IPS DF 4.7 (cell line): ENCODE data around the gene PLAGL1.

Source experiments
- DNase-seq: peaks from one replicate; pipeline ENCODE4 v3.0.0-alpha.2; 2013; ENCODE audit warnings: low spot score; ENCODE audit errors: extremely low read depth

Gene PLAGL1

DNA sequence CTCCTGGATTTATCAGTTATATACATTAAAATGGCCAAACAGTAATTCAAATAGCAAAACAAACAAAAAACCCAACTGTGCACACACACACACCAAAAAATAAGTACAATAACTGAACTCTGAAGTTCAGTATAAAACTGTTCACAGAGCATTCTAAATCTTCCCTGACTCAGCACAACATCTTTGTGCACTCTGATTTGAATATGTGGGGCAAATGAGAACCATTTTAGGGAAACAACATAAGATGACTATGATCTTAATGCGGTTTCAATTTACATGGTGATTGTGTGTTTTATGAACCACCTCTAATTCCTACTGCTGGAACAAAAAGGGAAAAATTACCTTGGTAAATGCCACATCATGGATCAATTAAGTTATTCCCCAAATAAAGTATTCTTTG lies 41.7 kb downstream of the PLAGL1 start:
- no peak for DNase-seq

DNA sequence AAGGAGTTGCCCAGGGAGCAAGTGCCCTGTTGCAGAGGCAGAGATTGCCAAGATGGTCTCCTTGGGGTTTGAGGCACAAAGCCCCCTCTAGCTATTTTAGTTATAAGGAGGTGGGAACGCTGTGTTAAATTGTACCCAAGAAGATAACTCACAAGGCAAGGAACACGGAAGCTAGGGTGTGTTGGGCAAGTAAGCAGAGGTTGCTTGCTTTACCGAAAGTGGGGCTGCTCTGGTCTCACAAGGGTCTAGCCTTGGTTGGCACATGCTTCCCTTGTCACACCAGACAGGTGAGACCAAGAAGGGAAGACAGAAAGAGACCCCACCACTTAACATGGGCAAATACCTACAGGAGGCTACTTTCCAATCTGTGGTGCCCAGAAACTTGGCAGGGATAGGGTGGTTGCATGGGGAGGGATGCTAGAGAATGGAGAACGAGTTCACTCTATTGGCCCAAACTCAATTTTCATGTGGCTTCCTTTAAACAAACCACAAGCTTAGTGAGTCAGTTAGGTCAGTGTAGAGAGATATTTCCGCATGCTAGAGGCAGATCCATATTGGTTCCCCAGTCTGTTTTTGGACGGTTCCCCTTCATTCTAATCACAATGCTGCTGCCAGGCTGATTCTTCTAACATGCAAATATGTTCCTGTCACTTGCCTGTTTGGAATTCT lies 42.4 kb downstream of the PLAGL1 start:
- no peak for DNase-seq

GRCh38 chr6:143964674-143965081 lies 43.4 kb downstream of the PLAGL1 start:
- no peak for DNase-seq

- DNase-seq: no peak
These were observed 44.7 kb downstream of the PLAGL1 start for GRCh38 chr6:143963158-143963919.

GRCh38 chr6:143961886-143962878 lies 45.9 kb downstream of the PLAGL1 start:
- no peak for DNase-seq

GRCh38 chr6:143961066-143961465 lies 47.0 kb downstream of the PLAGL1 start:
- no peak for DNase-seq

GRCh38 chr6:143959927-143960326 lies 48.1 kb downstream of the PLAGL1 start:
- no peak for DNase-seq

DNA sequence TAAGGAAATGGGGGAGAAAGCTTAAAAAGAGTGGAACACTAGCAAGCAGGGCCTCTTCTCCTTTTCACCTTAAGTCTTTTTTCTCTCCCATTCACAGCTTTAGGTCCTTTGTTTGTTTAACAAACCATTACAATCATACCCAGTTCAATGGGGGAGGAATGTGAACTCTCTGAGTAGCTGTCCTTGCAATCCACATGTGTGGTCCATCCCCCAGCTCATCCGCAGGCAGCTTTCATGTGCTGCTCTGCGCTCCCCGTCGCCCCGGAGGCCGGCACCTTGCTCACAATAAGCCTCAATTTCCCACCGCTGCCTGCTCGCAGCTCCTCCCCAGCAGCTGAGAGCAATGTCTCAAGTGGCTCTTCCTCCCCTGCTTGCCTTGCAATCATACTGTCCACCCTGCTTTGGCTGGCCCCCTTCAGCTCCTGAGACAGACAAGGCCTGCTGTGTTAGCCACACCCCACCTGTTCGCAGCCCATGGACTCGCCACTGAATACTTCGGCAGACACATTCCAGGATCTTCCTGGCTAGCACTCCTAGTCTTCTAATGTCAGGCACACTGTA lies 49.1 kb downstream of the PLAGL1 start:
- no peak for DNase-seq

DNA sequence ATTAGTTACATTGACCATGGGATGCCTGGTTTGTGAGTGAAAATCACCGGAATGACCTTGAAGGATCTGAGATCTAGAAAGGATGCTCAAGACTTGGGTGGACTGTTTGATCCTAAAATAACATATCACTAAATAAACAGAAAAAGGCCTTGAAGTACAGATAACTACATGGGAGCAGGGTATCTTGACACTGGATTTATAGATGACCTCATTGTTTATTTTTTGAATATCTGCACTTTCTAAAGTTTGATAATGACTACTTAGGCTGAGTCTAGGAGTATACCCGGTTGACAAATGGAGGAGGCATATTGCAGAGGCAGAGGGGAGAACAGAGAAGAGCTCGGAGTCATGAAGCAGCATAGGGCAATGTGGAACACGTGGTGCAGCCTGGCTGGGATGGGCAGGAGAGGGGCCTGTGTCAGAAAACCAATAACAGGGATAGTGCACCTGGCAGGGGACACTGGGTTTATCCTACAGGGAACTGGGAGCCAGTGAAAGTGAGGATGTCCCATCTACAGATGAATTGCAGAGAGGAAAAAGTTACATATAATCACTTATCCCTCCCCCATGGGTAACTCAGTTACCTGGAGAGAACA lies 50.3 kb downstream of the PLAGL1 start:
- no peak for DNase-seq

- no peak for DNase-seq
These were observed 52.1 kb downstream of the PLAGL1 start for GRCh38 chr6:143955971-143956370.

DNA sequence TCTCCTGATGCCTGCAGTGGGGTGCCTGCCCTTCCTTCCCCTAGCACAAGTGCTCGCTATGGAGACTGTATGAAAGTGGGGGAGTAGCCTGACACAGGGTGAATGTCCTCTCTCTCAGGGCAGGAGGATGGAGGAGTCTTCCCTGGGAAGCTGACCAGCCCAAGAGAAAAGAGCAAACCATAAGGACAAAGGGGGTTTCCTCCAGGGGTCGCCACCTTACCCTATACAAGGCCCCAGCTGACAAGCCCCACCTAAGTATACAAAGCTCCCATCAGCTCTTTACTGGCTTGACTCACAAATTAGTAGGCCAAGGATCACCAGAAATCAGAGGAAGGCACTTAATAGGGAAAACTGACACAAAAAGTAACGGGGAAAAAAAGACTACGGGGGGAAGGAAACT lies 54.1 kb downstream of the PLAGL1 start:
- no peak for DNase-seq

DNA sequence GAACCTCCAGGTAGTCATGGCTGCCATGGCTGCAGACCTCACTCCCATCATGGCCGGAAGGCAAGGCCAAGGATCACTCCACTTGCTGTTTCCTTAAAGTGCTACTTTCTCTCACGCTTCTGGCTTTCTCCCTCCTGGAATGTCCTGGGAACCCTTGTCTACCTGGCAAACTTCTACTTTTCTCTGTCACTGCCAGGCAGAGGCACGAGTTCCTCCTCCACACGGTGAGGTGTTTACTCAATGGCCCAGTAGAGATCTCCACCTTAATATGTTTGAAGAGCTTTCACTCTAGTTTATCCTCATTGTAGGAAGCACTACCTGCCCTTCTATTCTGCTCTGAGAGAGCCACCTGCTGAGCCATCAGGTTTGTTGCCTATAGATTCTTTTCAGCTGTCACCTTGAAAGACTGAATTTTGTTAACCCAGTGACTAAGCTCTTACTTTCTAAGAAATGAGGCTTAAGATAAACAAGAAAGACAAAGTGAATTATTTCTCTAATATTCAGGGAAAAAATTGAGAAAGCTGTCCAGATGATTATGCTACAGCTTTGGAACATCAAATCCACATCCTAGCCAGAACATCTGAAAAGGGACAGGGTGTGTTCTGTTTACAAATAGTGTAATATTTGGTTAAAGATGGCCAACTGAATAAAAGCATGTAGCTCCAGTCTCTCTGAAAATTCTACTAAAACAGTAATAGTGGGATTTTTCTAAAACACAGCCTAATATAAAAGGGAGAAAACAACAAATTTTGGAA lies 54.9 kb downstream of the PLAGL1 start:
- no peak for DNase-seq

GRCh38 chr6:143952060-143952778 lies 55.8 kb downstream of the PLAGL1 start:
- DNase-seq: no peak

GRCh38 chr6:143950875-143951274 lies 57.2 kb downstream of the PLAGL1 start:
- DNase-seq: no peak

- no peak for DNase-seq
These were observed 58.1 kb downstream of the PLAGL1 start for GRCh38 chr6:143949962-143950361.

DNA sequence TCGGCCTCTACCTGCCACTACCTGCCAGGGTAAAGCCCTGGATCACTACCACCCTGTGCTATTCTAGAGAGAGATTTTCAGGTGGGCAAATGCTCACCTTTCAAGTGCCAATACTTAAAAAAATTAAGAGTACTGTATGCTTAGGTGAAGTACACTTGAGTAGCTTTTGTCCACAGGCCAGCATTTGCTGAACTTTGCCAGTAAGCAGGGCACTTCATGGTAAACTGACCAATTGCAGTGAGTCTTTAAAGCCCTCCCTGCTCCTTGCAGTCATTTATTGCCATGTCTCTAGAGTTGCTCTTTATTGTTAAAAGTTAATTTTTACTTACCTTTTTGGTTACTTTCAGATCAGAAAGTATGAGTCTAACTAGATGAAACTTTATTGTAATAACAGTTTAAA lies 58.5 kb downstream of the PLAGL1 start:
- no peak for DNase-seq

GRCh38 chr6:143948208-143948607 lies 59.9 kb downstream of the PLAGL1 start:
- no peak for DNase-seq

DNA sequence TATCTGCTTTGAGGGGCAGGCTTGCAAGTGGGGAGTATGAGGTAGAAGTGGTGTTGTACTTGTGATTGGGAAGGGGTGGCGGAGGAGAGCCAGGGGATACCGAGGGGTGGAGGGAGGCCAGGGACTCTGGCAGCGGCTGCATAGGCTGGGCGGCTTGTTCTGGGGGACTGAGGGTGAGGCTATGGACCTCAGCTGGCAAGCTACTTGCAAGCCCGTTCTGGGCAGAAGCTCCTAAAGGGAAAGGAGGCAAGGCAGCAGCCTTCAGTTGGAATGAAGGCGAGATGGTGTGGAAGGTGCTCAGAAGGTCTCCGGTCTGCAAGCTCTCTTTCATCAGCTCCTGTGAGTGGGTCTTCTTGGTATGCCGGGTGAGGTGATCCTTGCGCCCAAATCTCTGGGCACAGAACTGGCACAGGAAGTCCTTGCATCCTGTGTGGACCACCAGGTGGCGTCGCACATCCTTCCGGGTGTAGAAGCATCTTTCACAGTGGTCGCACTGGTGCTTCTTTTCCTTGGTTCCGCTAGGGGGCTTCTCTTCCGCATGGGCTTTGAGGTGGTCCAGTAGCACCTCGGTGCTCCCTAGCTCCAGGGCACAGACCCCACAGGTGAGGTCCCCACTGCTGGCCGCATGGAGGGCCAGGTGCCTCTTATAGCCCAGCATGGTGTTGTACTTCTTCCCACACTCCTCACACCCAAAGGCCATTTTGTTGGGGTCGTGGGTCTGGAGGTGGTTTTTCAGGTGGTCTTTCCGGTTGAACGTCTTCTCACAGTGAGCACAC lies 66.0 kb downstream of the PLAGL1 start:
- DNase-seq: peak; percentile 81

- DNase-seq: no peak
These were observed 68.0 kb downstream of the PLAGL1 start for GRCh38 chr6:143940011-143940597.
